Erythroblast (primary cell): ENCODE measurements around the gene AGAP1.

Experiments
- DNase-seq, 2 experiments: peaks; one replicate each; lab custom pipeline; 2025; lab: John Stamatoyannopoulos, UW
- GATA1 ChIP-seq: IDR thresholded peaks from 2 replicates; pipeline ENCODE4 v1.6.1; 2011; ENCODE audit warnings: low read depth, mild to moderate bottlenecking, control low read depth, low read length, moderate library complexity
- POLR2A ChIP-seq: IDR thresholded peaks from 2 replicates; pipeline ENCODE4 v1.6.1; 2011; ENCODE audit warnings: mild to moderate bottlenecking, low read length

The AGAP1 gene

DNA sequence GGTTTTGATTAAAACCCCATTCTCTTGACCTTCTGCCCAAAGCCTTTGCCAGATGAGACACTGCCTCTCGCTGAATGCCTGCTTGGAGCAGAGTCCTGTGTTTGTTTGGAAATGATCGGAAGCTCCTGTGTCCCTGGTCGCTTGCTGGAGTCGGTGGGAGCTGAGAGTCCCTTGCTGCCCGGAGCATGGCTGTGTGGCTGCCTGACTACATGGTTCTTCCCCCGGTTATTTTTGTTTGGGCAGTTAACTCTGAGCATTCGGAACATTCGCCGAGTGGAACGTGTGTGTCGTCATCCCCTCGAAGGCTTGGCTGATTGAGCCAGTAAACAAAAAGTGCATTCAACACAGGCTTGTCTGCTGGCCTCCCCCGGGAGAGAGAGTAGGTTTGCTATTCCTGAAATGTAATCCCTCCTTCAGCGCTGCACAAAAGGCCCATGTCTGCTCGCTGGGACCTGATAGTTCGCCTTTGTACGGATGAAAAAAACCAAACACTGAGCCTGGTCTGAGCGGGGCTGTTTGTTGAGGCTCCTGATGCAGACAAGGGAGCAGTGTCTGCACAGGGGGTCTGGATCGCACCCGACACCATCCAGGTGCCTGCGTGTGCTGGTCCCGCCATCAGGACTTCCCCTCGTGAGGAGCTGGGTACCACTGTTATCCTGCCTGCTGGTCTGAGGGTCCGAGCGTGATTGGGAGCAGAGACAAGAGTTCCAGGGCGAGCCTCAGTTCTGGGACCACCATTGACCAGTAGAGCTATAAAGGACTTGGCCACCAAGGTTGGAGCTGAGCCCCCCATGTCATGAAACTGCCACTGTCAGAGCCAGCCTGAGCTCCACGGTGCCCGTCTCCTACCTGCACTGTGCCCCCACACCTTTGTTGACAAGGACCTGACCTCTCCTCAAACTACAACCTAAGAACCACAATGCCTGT is 83.8 kb downstream of the AGAP1 start:
- DNase-seq, result no peak

GRCh38 chr2:235579128-235579527 is 85.3 kb downstream of the AGAP1 start:
- TF ChIP-seq POLR2A (no peak), GATA1 (no peak)
- DNase-seq, result no peak

More for the DNA sequence above, 83.8 kb downstream of the AGAP1 start:
- TF ChIP-seq POLR2A (no peak), GATA1 (no peak)

DNA sequence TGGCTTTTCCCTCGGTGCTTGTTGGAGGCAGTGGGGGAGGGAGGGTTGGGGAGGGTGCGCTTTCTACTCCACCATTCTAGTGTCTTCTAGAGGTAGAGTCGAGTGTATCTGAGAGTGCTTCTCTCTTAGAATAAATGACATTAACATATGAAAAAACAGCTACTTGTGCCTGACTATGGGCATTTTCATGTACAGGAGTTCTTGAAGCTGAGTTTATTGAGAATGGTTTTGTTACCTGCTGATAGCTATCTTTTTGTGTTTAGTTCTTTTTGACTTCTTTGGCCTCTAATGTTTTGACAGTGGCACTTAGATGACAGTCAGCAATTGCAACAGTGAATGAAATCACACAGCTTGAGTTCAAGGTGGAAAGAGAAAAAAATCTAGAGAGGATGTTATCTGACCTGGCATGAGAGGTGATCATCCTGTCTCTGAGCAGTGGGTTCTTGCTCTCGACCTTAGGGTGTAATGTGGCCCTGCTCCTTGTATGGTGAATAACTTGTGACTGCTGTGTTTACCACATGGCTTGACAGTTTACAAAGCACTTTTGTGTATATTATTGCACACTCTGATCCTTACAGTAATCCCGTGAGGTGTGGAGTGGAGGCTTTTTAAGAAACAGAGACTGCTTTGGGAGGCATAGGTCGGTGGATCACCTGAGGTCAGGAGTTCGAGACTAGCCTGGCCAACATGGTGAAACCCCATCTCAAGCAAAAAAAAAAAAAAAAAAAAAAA is 86.7 kb downstream of the AGAP1 start:
- DNase-seq, result no peak
- TF ChIP-seq GATA1 (no peak), POLR2A (no peak)

GRCh38 chr2:235582081-235582686 is 88.3 kb downstream of the AGAP1 start:
- DNase-seq, result no peak
- TF ChIP-seq POLR2A, result no peak
- TF ChIP-seq GATA1, result no peak

DNA sequence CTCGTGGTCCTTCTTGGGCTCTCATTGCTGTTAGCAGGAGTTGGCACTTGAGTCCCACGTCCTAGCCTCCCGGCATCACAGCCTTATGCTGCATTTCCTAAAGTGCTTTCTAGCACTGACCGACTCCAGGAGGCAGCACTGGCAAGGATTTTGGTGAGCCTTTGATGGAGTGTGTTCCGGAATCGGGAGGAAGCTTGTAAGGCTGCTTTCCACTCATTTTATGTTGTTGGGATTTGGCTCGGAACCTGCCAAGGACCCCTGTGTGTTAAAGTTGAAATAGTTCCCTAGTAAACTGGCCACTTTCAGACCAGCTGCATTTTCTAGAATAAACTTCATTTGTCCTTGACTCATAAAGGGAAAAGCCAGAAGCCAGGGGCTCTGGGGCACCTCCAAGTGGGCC is 88.9 kb downstream of the AGAP1 start:
- TF ChIP-seq POLR2A (no peak), GATA1 (no peak)

GRCh38 chr2:235583144-235583543 is 89.3 kb downstream of the AGAP1 start:
- no peak for DNase-seq
- TF ChIP-seq POLR2A (no peak), GATA1 (no peak)

More for the DNA sequence above, 88.9 kb downstream of the AGAP1 start:
- DNase-seq, result no peak

DNA sequence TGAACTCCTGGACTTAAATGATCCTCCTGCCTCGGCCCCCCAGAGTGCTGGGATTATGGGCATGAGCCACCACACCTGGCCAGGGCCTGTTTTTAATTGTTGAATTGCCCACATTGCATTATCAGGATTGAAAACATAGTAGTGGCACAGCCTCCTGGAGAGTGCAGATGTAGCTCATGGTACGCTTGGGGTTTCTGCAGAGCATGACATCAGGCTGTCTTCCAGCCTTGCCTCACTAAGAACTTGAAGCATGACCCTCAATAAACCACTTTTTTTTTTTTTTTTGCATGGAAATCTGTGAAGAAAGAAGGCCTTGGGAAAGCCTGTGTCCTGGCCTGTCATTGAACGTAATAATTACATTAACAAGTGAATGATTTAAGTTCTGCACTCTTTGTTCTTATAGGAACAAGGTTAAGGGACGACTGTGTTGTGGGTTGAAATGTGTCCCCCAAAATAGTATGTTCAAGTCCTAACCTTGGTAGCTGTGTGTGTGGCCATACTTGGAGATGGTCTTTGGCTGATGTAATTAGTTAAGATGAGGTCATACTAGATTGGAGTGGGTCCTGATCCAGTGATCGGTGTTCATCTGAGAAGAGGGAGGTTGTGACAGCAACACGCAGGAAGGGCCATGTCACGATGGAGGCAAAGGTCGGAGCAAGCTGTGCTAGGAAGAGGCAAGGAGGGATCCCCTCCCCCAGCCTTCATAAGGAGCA is 90.2 kb downstream of the AGAP1 start:
- TF ChIP-seq GATA1 (no peak), POLR2A (no peak)
- no peak for DNase-seq

GRCh38 chr2:235584638-235585007 is 90.8 kb downstream of the AGAP1 start:
- DNase-seq, result no peak
- TF ChIP-seq GATA1 (no peak), POLR2A (no peak)

DNA sequence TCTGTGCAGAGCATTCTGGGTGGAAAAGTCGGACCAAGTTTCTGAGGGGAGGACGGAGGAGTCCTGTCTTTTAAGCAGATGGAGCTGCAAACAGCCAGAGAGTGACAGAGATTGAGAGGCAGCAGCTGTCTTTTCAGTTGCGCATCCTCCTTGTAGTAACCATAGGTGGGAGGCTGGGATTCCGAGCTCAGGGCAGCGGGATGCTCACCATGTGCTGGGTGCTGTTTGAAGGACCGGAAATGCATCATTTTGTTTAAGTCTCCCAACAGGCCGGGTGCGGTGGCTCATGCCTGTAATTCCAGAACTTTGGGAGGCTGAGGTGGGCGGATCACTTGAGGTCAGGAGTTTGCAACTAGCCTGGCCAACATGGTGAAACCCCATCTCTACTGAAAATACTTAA is 93.4 kb downstream of the AGAP1 start:
- no peak for DNase-seq
- no peak for TF ChIP-seq POLR2A
- no peak for TF ChIP-seq GATA1

DNA sequence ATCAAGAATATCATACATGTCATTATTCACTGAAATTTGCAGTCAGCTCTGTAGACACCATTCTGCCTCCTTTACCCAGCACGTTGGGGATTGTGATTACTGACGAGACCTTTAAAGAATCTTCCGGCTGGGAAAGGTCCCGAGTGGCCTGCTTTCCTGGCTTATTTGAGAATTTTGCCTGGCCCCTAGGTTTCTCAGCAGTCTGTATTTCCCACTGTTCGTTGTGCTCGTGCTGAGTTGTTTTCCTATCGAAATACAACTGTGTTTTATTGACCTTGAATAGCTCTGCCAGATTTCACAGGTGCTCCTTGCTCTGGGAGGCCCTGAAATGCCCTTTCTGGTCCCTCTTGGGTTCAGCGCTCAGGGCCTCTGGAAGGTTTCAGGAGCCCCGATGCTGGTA is 94.9 kb downstream of the AGAP1 start:
- TF ChIP-seq GATA1 (no peak), POLR2A (no peak)
- no peak for DNase-seq

- no peak for DNase-seq
- TF ChIP-seq POLR2A (no peak), GATA1 (no peak)
Measured at GRCh38 chr2:235591231-235591730, 97.4 kb downstream of the AGAP1 start.

DNA sequence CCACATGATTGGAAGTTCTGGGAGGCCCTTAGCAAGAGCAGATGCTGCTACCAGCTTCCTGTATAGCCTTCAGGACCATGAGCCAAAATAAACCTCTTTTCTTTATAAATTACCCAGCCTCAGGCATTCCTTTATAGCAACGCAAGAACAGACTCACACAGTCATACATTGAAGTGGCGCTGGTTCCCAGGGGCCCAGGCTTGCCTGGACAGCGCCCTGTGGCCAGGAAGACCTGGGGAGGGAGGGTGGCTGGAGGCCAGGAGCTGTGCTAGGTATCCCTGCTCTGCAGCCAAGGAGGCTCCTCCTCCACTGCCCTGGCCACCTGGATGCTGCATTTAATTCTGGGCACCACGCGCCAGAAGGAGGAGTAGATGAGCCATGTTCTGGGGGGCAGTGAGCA is 98.1 kb downstream of the AGAP1 start:
- no peak for DNase-seq
- no peak for TF ChIP-seq POLR2A
- no peak for TF ChIP-seq GATA1

GRCh38 chr2:235592430-235592829 is 98.6 kb downstream of the AGAP1 start:
- TF ChIP-seq POLR2A (no peak), GATA1 (no peak)
- no peak for DNase-seq

DNA sequence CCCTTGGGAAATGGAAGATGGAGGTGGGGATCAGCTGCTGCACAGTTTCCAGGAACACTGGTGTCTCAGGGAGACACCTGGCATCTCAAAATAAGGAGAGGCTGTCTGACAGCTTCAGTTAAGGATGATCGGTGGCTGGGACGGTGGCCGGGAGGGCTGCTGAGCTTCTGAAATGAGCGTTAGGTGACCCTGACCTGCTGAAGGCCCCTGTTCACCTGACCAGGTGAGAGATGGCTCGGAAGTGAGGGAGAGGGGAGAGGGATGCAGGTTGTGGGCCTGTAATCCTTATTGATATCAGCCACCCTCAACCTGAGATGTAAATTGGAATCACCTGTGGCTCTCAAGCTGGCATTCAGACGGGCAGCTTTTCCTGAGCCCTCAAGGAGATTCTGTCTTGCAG is 99.0 kb downstream of the AGAP1 start:
- no peak for DNase-seq
- no peak for TF ChIP-seq GATA1
- TF ChIP-seq POLR2A, result no peak
